HCT116 (cell line): Measurements from ENCODE around the gene FOXC2. TPM values are rescaled to one million over a fixed set of nuclear protein-coding genes. Genes with fewer than 3 reads are reported as not detected.

Experiments used
- ATAC-seq: fragments of 200-7000 bp; cut with Tn5 transposase; 2 replicates; pipeline ENCODE4 v1.9.1; 2020; ENCODE audit warnings: mild to moderate bottlenecking, moderate library complexity
- BruUV-seq: library from RNA; stranded (reverse); fragments of 400-500 nt; replicated peaks from 2 replicates; lab custom pipeline; 2021; lab: Mats Ljungman, UMichigan
- CTCF ChIA-PET: fragments of 300-600 bp; sonication (Branson Sonifier 250); formaldehyde crosslinking; loops from one replicate; lab custom pipeline; 2021; ENCODE audit warnings: antibody characterized with exemption; lab: Charles Lee
- POLR2A ChIA-PET: fragments of 300-600, 350-600 bp; sonication (Branson Sonifier 250); formaldehyde crosslinking; loops from one replicate; lab custom pipeline; 2021; ENCODE audit warnings: antibody characterized with exemption; lab: Charles Lee
- RAD21 ChIA-PET, 2 experiments: fragments of 300-600 bp; sonication (Branson Sonifier 250); formaldehyde crosslinking; loops; one replicate each; lab custom pipeline; 2023; ENCODE audit warnings: low total read pairs in 2 of 2; ENCODE audit not compliant: uncharacterized antibody in 2 of 2, unreplicated experiment in 2 of 2, low non-redundant PET in 1 of 2; lab: Charles Lee
- DNase-seq: peaks from one replicate; pipeline ENCODE4 v3.0.0-alpha.2; 2010; ENCODE audit warnings: low read depth, low spot score
- H2AFZ ChIP-seq: fragments of 200-600 bp; shearing (Covaris generic), sonication (generic); 2 replicates; pipeline ENCODE4 v1.6.1; 2017; ENCODE audit warnings: low read depth, mixed run types, mixed read lengths, antibody characterized with exemption, low read length; ENCODE audit not compliant: poor library complexity, severe bottlenecking
- H3K27ac ChIP-seq: 2 replicates; pipeline ENCODE4 v1.5.1; 2012; ENCODE audit warnings: low read depth, low read length
- H3K27me3 ChIP-seq: fragments of 200-600 bp; sonication (generic); 2 replicates; pipeline ENCODE4 v1.6.1; 2016; ENCODE audit warnings: mixed run types, low read length, mixed read lengths; ENCODE audit not compliant: insufficient read depth
- H3K36me3 ChIP-seq, 2 experiments: fragments of 200-500 bp in 1 of 2; fragments of 200-600 bp in 1 of 2; sonication (Bioruptor generic) in 1 of 2; sonication (generic) in 1 of 2; 2 replicates each; pipeline versions ENCODE4 v1.5.1 to v1.6.1; 2014 to 2016; ENCODE audit warnings: low read length in 2 of 2, inconsistent platforms in 1 of 2, mixed read lengths in 1 of 2, mixed run types in 1 of 2; ENCODE audit not compliant: insufficient read depth in 2 of 2, control insufficient read depth in 1 of 2
- H3K4me1 ChIP-seq, 2 experiments: fragments of 200-600 bp in 1 of 2; sonication (generic) in 1 of 2; 2 replicates each; pipeline versions ENCODE4 v1.5.1 to v1.6.1; 2012 to 2017; ENCODE audit warnings: low read length in 2 of 2, inconsistent platforms in 1 of 2, mild to moderate bottlenecking in 1 of 2, mixed read lengths in 1 of 2, mixed run types in 1 of 2, moderate library complexity in 1 of 2; ENCODE audit not compliant: insufficient read depth in 2 of 2, control insufficient read depth in 1 of 2
- H3K4me2 ChIP-seq: fragments of 200-600 bp; sonication (generic); 2 replicates; pipeline ENCODE4 v1.6.1; 2017; ENCODE audit warnings: mixed run types, low read length, mixed read lengths
- H3K4me3 ChIP-seq, 2 experiments: fragments of 200-600 bp in 1 of 2; sonication (generic) in 1 of 2; replicated peaks in 1 of 2; 2 replicates each; pipeline ENCODE4 v1.5.1; 2011 to 2016; ENCODE audit warnings: low read length in 2 of 2, control low read depth in 1 of 2, low read depth in 1 of 2, mild to moderate bottlenecking in 1 of 2, mixed read lengths in 1 of 2, mixed run types in 1 of 2
- H3K79me2 ChIP-seq: fragments of 200-600 bp; sonication (generic); 2 replicates; pipeline ENCODE4 v1.6.1; 2017; ENCODE audit warnings: mild to moderate bottlenecking, mixed run types, low read length, moderate library complexity, mixed read lengths; ENCODE audit not compliant: insufficient read depth
- H3K9ac ChIP-seq: fragments of 200-600 bp; sonication (generic); 2 replicates; pipeline ENCODE4 v1.6.1; 2016; ENCODE audit warnings: low read length, mixed read lengths
- H3K9me2 ChIP-seq: fragments of 200-600 bp; sonication (generic), shearing (Covaris generic); 2 replicates; pipeline ENCODE4 v1.6.1; 2017; ENCODE audit warnings: mixed run types, mild to moderate bottlenecking, moderate library complexity; ENCODE audit not compliant: insufficient read depth
- H3K9me3 ChIP-seq, 2 experiments: fragments of 200-500 bp in 1 of 2; fragments of 200-600 bp in 1 of 2; sonication (Bioruptor generic) in 1 of 2; sonication (generic) in 1 of 2; 2 replicates each; pipeline ENCODE4 v1.6.1; 2014 to 2017; ENCODE audit warnings: low read length in 2 of 2, mixed read lengths in 2 of 2, inconsistent platforms in 1 of 2, low read depth in 1 of 2, mild to moderate bottlenecking in 1 of 2, mixed run types in 1 of 2, moderate library complexity in 1 of 2; ENCODE audit not compliant: control insufficient read depth in 1 of 2, insufficient read depth in 1 of 2
- H4K20me1 ChIP-seq: fragments of 200-600 bp; sonication (generic), shearing (Covaris generic); 2 replicates; pipeline ENCODE4 v1.6.1; 2017; ENCODE audit warnings: mixed run types, mild to moderate bottlenecking, moderate library complexity; ENCODE audit not compliant: insufficient read depth
- CEBPB ChIP-seq: IDR thresholded peaks from 2 replicates; pipeline ENCODE4 v1.6.1; 2012; ENCODE audit warnings: low read depth
- CTCF ChIP-seq, 3 experiments: fragments of 200-600 bp in 1 of 3; sonication (generic) in 1 of 3; IDR thresholded peaks in 2 of 3; conservative IDR thresholded peaks in 1 of 3; 2 replicates each; pipeline ENCODE4 v1.5.1; 2012 to 2017; ENCODE audit warnings: low read depth in 2 of 3, low read length in 2 of 3, antibody characterized with exemption in 1 of 3, borderline replicate concordance in 1 of 3, control low read depth in 1 of 3, mild to moderate bottlenecking in 1 of 3, mixed read lengths in 1 of 3, mixed run types in 1 of 3, moderate library complexity in 1 of 3; ENCODE audit not compliant: insufficient read depth in 1 of 3
- EGR1 ChIP-seq: IDR thresholded peaks from 2 replicates; pipeline ENCODE4 v1.6.1; 2012; ENCODE audit warnings: low read depth
- ELF1 ChIP-seq: IDR thresholded peaks from 2 replicates; pipeline ENCODE4 v1.6.1; 2012; ENCODE audit warnings: low read depth, borderline replicate concordance
- EZH2phosphoT487 ChIP-seq: fragments of 200-600 bp; IDR thresholded peaks from 2 replicates; pipeline ENCODE4 v1.6.1; 2018; ENCODE audit warnings: antibody characterized with exemption, borderline replicate concordance
- MAX ChIP-seq: IDR thresholded peaks from 2 replicates; pipeline ENCODE4 v1.6.1; 2012
- POLR2A ChIP-seq: IDR thresholded peaks from 2 replicates; pipeline ENCODE4 v1.7.0; 2011; ENCODE audit warnings: borderline replicate concordance; ENCODE audit not compliant: insufficient read depth, insufficient read length; ENCODE audit errors: extremely low read depth
- POLR2AphosphoS5 ChIP-seq: IDR thresholded peaks from 2 replicates; pipeline ENCODE4 v1.6.1; 2011; ENCODE audit warnings: mild to moderate bottlenecking, low read depth, low read length, moderate library complexity
- RAD21 ChIP-seq: IDR thresholded peaks from 2 replicates; pipeline ENCODE4 v1.6.1; 2012; ENCODE audit warnings: low read depth, mild to moderate bottlenecking
- SRF ChIP-seq: IDR thresholded peaks from 2 replicates; pipeline ENCODE4 v1.6.1; 2012; ENCODE audit warnings: low read depth
- TCF7L2 ChIP-seq: IDR thresholded peaks from 2 replicates; pipeline ENCODE4 v1.7.0; 2011; ENCODE audit warnings: borderline replicate concordance, inconsistent platforms; ENCODE audit not compliant: insufficient read depth, insufficient read length; ENCODE audit errors: extremely low read depth
- YY1 ChIP-seq: IDR thresholded peaks from 2 replicates; pipeline ENCODE4 v1.6.1; 2011; ENCODE audit warnings: low read length, low read depth, moderate library complexity, mild to moderate bottlenecking; ENCODE audit not compliant: insufficient replicate concordance; ENCODE audit errors: extremely low read depth
- ZFX ChIP-seq: fragments of 450-650 bp; IDR thresholded peaks from 2 replicates; pipeline ENCODE4 v1.6.1; 2017
- ZNF274 ChIP-seq: fragments of 200-500 bp; sonication (Bioruptor generic); IDR thresholded peaks from 2 replicates; pipeline ENCODE4 v1.6.1; 2014; ENCODE audit warnings: mild to moderate bottlenecking, low read depth, low read length, inconsistent platforms
- intact Hi-C: fragments of 100-400 bp; cut with micrococcal nuclease; formaldehyde crosslinking; loops from 2 replicates; pipeline ENCODE4 v1.10.0; 2022
- total RNA-seq: library from RNA; stranded (reverse); gene quantifications from one replicate; pipeline ENCODE4 v1.2.1, GENCODE V29; 2021; ENCODE audit not compliant: unreplicated experiment

Gene FOXC2
- total RNA-seq, 1 experiment from 2014 or later = 0.22 TPM

- TF ChIP-seq TCF7L2 (no peak), MAX (no peak)
These were observed 45.3 kb downstream of the FOXC2 start (continued) for GRCh38 chr16:86611941-86612340.

- H3K9me3 ChIP-seq = no peaks in the 10 kb centered on the region
- TF ChIP-seq ZNF274 (no peak), YY1 (no peak), CTCF (IDR thresholded peaks at IDR 0.05 in 2 of 3, conservative IDR thresholded peaks at IDR 0.05 in 1 of 3; ENCODE audit: borderline replicate concordance in 1 of 3, insufficient read depth in 1 of 3, low read depth in 2 of 3, low read length in 2 of 3) (no peak), ZFX (no peak), EZH2phosphoT487 (no peak), POLR2AphosphoS5 (no peak), EGR1 (no peak), CEBPB (no peak), SRF (no peak), ELF1 (no peak), POLR2A (no peak), TCF7L2 (no peak), RAD21 (no peak)
- ATAC-seq (no peak), DNase-seq (no peak)
- ChIA-PET RAD21 (no interaction called here), CTCF (no interaction called here), POLR2A (no interaction called here)
- peaks cover 0 to 8% of the 10 kb centered on the region in 2 experiments; a peak in 1 of 4 replicates for H3K4me1 ChIP-seq
- H4K20me1 ChIP-seq = no peaks in the 10 kb centered on the region
- no peak overlapping the region for H3K4me3 ChIP-seq
- H3K9me2 ChIP-seq = no peaks in the 10 kb centered on the region
- H3K27me3 ChIP-seq = no peaks in the 10 kb centered on the region; the same call in 1 of the 2 replicates
- no peak overlapping the region for H3K4me2 ChIP-seq
- no TSS peak for BruUV-seq
- no peak overlapping the region for H2AFZ ChIP-seq
- no peak overlapping the region for H3K9ac ChIP-seq
- intact Hi-C loops = loop anchor here (5.0 kb wide), 1 partner anchor 218 kb away; no protein-coding TSS in a partner anchor
- no peak overlapping the region for H3K27ac ChIP-seq
- no peaks in the 10 kb centered on the region for H3K79me2 ChIP-seq
- H3K36me3 ChIP-seq = no peaks in the 10 kb centered on the region
These were observed 48.1 kb downstream of the FOXC2 start for GRCh38 chr16:86614699-86615098.
